ENCODE results near the gene SNED1. TPM values are rescaled to one million over a fixed set of nuclear protein-coding genes. Genes with fewer than 3 reads are reported as not detected.
A peak's percentile ranks its signal among the peaks of the same experiment; 100 is the strongest.

Gene SNED1
- total RNA-seq, 4 donors from 2014 or later: 16.4 to 56.2 (median 43.5) TPM

GRCh38 chr2:241088376-241088775, 90.0 kb downstream of the SNED1 start:
- H3K4me3 ChIP-seq: no peak overlapping the region
- H3K27me3 ChIP-seq: no peaks in the 10 kb centered on the region
- peaks cover 3 to 77% of the 10 kb centered on the region in 2 donors for H3K36me3 ChIP-seq
- H3K27ac ChIP-seq: no peak overlapping the region
- intact Hi-C loops (cut with DNase I; ENCODE audit: low total_unique reads): loop anchor here (10.0 kb wide), 1 partner anchor 396 kb away; no protein-coding TSS in a partner anchor
- ATAC-seq: no peak
- H3K4me1 ChIP-seq: peaks cover 0 to 5% of the 10 kb centered on the region in 2 donors
- in situ Hi-C loops (cut with MboI; ENCODE audit: low sequenced_read_pairs in 4 of 4): no loop called here
- no peaks in the 10 kb centered on the region for H3K9me3 ChIP-seq
- no peak for DNase-seq
- TF ChIP-seq CTCF (IDR thresholded peaks at IDR 0.05 in 4 of 5, conservative IDR thresholded peaks at IDR 0.05 in 1 of 5) (no peak), POLR2A (IDR thresholded peaks at IDR 0.05) (no peak)

- TF ChIP-seq POLR2A (IDR thresholded peaks at IDR 0.05) (no peak), CTCF (IDR thresholded peaks at IDR 0.05 in 4 of 5, conservative IDR thresholded peaks at IDR 0.05 in 1 of 5) (no peak)
- ATAC-seq: no peak
- H3K27ac ChIP-seq: no peak overlapping the region
- peaks cover 0 to 5% of the 10 kb centered on the region in 2 donors for H3K4me1 ChIP-seq
- peaks cover 3 to 83% of the 10 kb centered on the region in 2 donors for H3K36me3 ChIP-seq
- in situ Hi-C loops (cut with MboI; ENCODE audit: low sequenced_read_pairs in 4 of 4): no loop called here
- DNase-seq: no peak
- H3K9me3 ChIP-seq: no peaks in the 10 kb centered on the region
- no peak overlapping the region for H3K4me3 ChIP-seq
- intact Hi-C loops (cut with DNase I; ENCODE audit: low total_unique reads): loop anchor here (10.0 kb wide), 1 partner anchor 396 kb away; no protein-coding TSS in a partner anchor
- H3K27me3 ChIP-seq: no peaks in the 10 kb centered on the region
Observed at GRCh38 chr2:241088791-241089732, 90.6 kb downstream of the SNED1 start.

- TF ChIP-seq CTCF (IDR thresholded peaks at IDR 0.05 in 4 of 5, conservative IDR thresholded peaks at IDR 0.05 in 1 of 5): no peak
- TF ChIP-seq POLR2A (IDR thresholded peaks at IDR 0.05): no peak
- Histone ChIP-seq H3K4me1 (peaks cover 0 to 5% of the 10 kb centered on the region in 2 donors), H3K9me3 (no peaks in the 10 kb centered on the region), H3K27me3 (no peaks in the 10 kb centered on the region), H3K36me3 (peaks cover 3 to 91% of the 10 kb centered on the region in 2 donors), H3K4me3 (no peak overlapping the region), H3K27ac (peak overlapping the region in 2 of 4 donors; percentile 53 to 75)
- intact Hi-C loops (cut with DNase I; ENCODE audit: low total_unique reads): no loop called here
- ATAC-seq (no peak), DNase-seq (no peak)
- in situ Hi-C loops (cut with MboI; ENCODE audit: low sequenced_read_pairs in 4 of 4): no loop called here
Observed at GRCh38 chr2:241091201-241091600, 92.8 kb downstream of the SNED1 start.

DNA sequence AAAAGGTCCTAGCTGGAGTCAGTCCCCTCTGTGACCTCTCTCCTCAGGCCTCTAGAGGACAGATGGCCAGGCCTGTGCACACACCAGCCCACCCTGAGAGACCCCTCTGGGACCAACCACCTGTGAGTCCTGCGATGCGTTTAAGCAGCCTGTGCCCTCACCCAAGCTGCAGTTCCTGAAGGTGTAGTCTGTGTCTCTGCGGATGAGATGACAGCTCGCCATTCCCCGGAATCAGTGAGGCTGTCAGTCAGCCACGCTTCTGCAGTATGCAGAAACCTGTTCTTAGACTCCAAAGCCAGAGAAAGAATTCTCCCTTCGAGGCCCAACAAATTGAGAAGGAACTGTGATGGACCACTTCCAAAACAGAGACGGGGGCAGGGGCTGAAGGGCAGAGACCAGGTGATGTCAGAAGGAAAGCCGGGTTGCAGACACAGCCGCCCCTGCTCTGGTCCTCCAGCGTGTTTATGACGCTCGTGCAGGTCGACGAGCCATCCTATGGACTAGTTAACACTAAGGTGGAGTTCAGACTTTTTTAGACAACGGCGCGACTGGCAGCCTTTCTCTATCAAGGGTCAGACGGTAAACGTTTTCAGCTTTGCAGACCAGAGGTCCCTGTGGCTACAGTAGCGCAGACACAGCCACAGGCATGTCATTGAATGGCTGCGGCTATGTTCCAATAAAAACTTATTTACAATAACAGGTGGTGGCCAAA, 93.5 kb downstream of the SNED1 start:
- H3K36me3 ChIP-seq: peaks cover 3 to 91% of the 10 kb centered on the region in 2 donors
- no peak for TF ChIP-seq POLR2A (IDR thresholded peaks at IDR 0.05)
- no peak for TF ChIP-seq CTCF (IDR thresholded peaks at IDR 0.05 in 4 of 5, conservative IDR thresholded peaks at IDR 0.05 in 1 of 5)
- H3K4me3 ChIP-seq: no peak overlapping the region

More for the DNA sequence above, 93.5 kb downstream of the SNED1 start:
- Histone ChIP-seq H3K27ac (peak overlapping the region; percentile 53 to 75 (median 62)), H3K27me3 (no peaks in the 10 kb centered on the region), H3K9me3 (no peaks in the 10 kb centered on the region), H3K4me1 (peaks cover 0 to 5% of the 10 kb centered on the region in 2 donors)
- no peak for DNase-seq
- intact Hi-C loops (cut with DNase I; ENCODE audit: low total_unique reads): no loop called here
- ATAC-seq: no peak
- in situ Hi-C loops (cut with MboI; ENCODE audit: low sequenced_read_pairs in 4 of 4): no loop called here

Measured in gastrocnemius medialis (tissue), 4 donors.